H7 (cell line): ENCODE measurements around the gene ARL4C. TPM values are rescaled to one million over a fixed set of nuclear protein-coding genes. Genes with fewer than 3 reads are reported as not detected.
"Not testable (repeated sequence)": the region's sequence is repeated elsewhere in the genome, so short reads cannot be mapped to it uniquely, and the experiment has no call there.

ENCODE experiments used
- DNase-seq: peaks from one replicate; pipeline ENCODE4 v3.0.0; 2012
- H3K27me3 ChIP-seq: 2 replicates; pipeline ENCODE4 v1.6.0; 2011; ENCODE audit warnings: mild to moderate bottlenecking, low read length; ENCODE audit not compliant: control insufficient read depth, insufficient read depth
- H3K36me3 ChIP-seq: replicated peaks from 2 replicates; pipeline ENCODE4 v1.5.1; 2011; ENCODE audit warnings: low read length; ENCODE audit not compliant: control insufficient read depth, insufficient read depth
- H3K4me3 ChIP-seq: 2 replicates; pipeline ENCODE4 v1.5.1; 2011; ENCODE audit warnings: low read depth, mild to moderate bottlenecking, control low read depth, low read length, moderate library complexity; ENCODE audit not compliant: insufficient read depth
- total RNA-seq: library from RNA; depleted of rRNA; stranded (reverse); fragments of >200 nt; shearing (Covaris generic); gene quantifications from 2 replicates; pipeline ENCODE4 v1.2.3, GENCODE V29; 2014

ARL4C gene
- total RNA-seq, 1 experiment from 2014 or later: 3.6 TPM

- H3K4me3 ChIP-seq: no peak overlapping the region
These were observed 24.7 kb downstream of the ARL4C start for GRCh38 chr2:234472155-234472554.

DNA sequence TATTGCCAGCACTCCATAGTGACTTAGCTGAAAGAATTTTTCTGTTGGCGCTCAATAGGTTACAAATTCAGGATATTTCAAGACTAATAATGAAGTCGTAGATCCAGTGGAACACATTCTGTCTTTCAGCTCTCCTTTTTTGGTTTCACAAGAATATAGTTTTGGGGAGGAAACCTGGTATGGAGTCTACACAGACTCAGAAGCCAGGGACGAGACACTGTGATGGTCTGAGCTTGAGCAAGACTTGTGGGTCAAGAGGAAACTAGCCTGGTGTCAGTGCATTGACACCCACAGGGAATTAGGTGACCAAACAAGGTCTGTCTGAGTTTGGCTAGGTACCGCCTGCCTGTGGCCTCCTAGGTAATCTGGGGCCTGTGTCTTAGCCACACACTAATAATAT, 26.9 kb downstream of the ARL4C start:
- no peak for DNase-seq
- Histone ChIP-seq H3K36me3 (no peaks in the 10 kb centered on the region), H3K27me3 (no peaks in the 10 kb centered on the region), H3K4me3 (no peak overlapping the region)

More at GRCh38 chr2:234472155-234472554, 24.7 kb downstream of the ARL4C start:
- H3K27me3 ChIP-seq: no peaks in the 10 kb centered on the region
- H3K36me3 ChIP-seq: no peaks in the 10 kb centered on the region
- DNase-seq: no peak

- no peak for DNase-seq
- Histone ChIP-seq H3K4me3 (no peak overlapping the region), H3K36me3 (no peaks in the 10 kb centered on the region), H3K27me3 (no peaks in the 10 kb centered on the region)
These were observed 27.5 kb downstream of the ARL4C start for GRCh38 chr2:234469251-234469845.

- Histone ChIP-seq H3K36me3 (no peaks in the 10 kb centered on the region), H3K4me3 (no peak overlapping the region)
- DNase-seq: no peak
These were observed 28.4 kb downstream of the ARL4C start for GRCh38 chr2:234468503-234468902.

DNA sequence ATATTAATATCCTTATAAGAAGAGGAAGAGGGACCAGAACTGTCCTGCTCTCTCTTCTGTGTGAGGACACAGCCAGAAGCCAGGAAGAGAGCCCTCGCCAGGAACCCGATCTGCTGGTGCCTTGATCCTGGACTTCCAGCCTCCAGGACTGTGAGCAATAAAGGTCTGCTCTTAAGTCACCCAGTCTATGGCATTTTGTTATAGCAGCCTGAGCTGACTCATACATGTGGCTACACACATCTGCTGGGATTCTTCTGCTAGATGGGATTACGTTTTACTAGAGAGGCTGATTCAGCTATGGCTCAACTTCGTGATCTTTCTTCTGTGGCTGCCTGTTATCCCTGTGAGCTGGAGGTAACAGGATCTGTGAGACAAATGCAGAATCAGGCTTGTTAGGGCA, 29.6 kb downstream of the ARL4C start:
- Histone ChIP-seq H3K4me3 (no peak overlapping the region), H3K27me3 (no peaks in the 10 kb centered on the region), H3K36me3 (no peaks in the 10 kb centered on the region)
- DNase-seq: no peak

More at GRCh38 chr2:234468503-234468902, 28.4 kb downstream of the ARL4C start:
- no peaks in the 10 kb centered on the region for H3K27me3 ChIP-seq

DNA sequence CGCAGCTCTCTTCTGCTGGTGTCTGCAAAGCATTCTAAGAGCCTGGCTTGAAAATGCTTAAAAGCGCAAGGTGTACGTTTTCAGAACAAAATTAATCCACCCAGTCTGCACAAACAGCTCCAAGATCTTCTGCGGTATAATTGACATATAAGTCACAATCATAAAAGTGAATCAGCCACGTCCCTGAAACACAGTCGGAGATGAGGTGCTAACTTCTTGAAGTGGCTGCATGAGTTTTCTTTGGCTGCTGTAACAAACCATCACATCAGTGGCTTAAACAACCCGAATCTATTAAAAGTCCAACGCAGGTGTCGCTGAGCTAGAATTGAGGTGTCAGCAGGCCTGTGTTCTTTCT, 32.6 kb downstream of the ARL4C start:
- Histone ChIP-seq H3K4me3 (no peak overlapping the region), H3K27me3 (no peaks in the 10 kb centered on the region), H3K36me3 (no peaks in the 10 kb centered on the region)
- DNase-seq: no peak

DNA sequence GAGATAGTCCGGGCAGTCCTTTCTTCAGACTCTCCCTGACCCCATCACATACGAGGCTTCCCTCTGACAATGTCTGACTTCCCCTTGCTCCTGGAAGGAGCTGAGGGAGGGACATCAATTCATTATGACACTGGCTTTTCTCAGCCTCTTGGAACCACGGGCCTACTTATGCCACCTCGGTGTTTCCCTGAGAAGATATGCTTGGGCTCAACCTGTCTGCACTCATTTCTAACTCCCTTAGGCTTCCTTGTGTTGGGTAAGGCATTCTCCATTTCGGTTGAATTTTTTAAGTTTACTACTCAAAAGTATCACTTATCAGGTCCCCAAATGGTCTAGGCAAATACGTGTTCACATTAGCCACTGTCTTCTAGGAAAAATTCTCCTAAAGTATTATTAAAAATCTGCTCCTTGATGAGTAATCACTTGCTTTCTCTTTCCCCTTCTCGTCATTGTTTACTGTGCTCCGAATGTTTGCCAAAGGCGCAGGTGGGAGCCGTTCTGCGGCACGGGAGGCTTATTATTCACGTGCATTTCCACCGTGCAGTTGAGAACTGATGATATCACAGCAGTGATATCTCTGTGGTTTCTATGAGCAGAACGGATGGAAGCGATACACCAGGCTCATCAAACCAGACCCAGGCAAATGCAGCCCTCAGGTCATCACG, 33.1 kb downstream of the ARL4C start:
- DNase-seq: no peak
- no peaks in the 10 kb centered on the region for H3K27me3 ChIP-seq
- H3K4me3 ChIP-seq: no peak overlapping the region
- H3K36me3 ChIP-seq: no peaks in the 10 kb centered on the region

DNA sequence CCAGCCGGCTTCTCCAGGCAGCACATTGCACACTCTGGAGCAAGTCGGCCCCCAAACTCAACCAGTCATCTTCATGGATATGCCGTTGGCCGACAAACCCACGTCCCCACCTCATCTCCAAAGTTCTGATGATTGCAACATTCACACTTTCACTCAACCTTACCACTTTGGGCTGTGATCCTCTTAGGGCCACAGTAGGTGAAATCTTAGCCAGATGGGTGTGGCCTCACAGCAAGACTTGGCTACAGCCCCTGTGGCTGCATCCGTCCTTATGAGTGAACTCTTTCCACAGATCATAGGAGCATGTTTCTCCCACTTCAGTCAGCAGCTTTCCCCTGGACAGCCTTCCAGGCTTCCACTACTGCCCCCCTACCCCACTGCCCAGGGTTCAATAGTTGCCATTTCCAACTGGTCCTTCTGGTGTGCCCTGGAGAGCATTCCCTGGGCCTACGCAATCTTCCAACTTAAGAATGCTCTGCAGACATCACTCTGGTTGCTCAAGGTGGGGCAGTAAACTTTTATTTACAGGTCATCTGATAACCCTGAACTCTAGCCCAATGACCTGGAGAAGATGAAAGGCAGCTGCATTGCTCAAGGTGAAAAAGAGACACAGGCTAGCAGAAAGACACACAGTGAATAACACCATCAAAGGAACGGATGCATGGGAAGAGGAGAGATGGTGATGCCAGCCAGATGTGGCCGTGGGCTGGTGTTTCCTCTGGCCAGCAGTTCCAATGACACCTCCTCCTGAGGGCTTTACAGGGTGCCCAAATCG, 34.5 kb downstream of the ARL4C start:
- Histone ChIP-seq H3K27me3 (no peaks in the 10 kb centered on the region), H3K4me3 (no peak overlapping the region), H3K36me3 (no peaks in the 10 kb centered on the region)
- no peak for DNase-seq

GRCh38 chr2:234459401-234460009, 37.4 kb downstream of the ARL4C start:
- no peak for DNase-seq
- Histone ChIP-seq H3K36me3 (no peaks in the 10 kb centered on the region), H3K27me3 (no peaks in the 10 kb centered on the region), H3K4me3 (no peak overlapping the region)

DNA sequence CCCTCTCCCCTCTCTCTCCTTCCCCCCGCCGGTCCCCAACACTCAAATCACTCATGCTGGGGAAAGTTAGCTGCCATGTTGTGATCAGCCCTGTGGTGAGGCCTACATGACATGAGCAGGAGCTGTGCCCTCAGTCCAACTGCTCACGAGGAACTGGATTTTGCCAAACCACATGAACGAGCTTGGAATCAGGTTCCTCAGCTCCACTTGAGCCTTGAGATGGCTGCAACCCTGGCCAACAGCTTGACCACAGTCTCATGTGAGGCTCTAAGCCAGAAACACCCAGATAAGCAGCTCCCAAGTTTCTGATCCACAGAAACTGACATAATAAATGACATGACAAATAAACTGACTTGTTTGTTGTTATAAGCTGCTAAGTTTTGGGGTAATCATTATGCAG, 38.4 kb downstream of the ARL4C start:
- Histone ChIP-seq H3K4me3 (no peak overlapping the region), H3K27me3 (no peaks in the 10 kb centered on the region), H3K36me3 (no peaks in the 10 kb centered on the region)
- DNase-seq: no peak

- Histone ChIP-seq H3K4me3 (no peak overlapping the region), H3K27me3 (no peaks in the 10 kb centered on the region), H3K36me3 (no peaks in the 10 kb centered on the region)
- DNase-seq: no peak
These were observed 39.5 kb downstream of the ARL4C start for GRCh38 chr2:234457421-234457820.

DNA sequence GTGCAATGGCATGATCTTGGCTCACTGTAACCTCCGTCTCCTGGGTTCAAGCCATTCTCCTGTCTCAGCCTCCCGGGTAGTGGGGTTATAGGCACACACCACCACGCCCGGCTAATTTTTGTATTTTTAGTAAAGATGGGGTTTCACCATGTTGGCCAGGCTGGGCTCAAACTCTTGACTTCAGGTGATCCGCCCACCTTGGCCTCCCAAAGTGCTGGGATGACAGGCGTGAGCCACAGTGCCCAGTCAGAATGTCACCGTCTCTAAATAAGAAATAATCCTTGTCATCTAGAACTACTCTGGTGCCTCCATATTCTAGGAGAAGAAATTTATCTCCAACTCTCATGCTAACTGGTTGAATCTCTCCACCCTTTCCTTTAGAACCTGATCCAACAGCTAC, 41.6 kb downstream of the ARL4C start:
- DNase-seq, H3K4me3 ChIP-seq, H3K36me3 ChIP-seq, H3K27me3 ChIP-seq: not testable (repeated sequence)

DNA sequence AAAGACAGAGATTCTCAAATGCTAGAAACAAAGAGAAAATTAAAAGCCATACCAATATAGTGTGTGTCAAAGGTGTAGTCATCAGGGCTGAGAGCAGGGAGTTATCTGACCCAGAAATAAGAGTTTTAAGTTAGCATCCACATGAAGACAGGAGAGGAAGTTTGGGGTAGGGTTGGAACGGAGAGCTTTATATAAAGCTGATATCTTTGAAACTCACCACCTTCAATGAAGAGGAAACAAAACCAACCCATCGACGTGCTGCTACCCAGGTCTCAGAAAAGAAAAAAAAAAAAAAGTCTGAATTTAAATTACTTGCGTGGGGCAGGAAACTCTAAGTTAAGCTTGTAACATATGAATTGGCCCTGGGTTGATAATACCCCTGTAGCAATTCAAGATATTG, 42.4 kb downstream of the ARL4C start:
- Histone ChIP-seq H3K36me3 (no peaks in the 10 kb centered on the region), H3K4me3 (no peak overlapping the region), H3K27me3 (no peaks in the 10 kb centered on the region)
- DNase-seq: no peak

DNA sequence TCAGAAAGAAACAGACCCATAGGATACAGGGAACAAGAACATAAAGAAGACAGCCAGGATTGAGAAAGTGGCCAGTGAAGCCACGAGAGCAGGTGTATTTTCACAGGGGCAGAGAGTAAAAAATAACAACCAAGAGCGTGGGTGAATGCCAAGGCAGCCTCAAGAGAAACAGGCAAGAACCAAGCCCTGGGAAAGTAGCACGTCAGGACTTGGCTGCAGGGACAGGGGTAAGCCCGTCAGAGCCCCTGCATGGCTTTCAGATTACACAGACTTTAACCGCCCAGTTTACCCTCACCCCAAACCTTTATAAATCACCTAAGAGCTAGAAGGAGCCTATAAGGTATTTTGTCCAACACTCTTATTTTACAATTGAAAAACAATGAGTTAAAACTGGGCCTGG, 43.7 kb downstream of the ARL4C start:
- DNase-seq: no peak
- H3K4me3 ChIP-seq: no peak overlapping the region
- H3K36me3 ChIP-seq: no peaks in the 10 kb centered on the region
- H3K27me3 ChIP-seq: no peaks in the 10 kb centered on the region
